Loucy (cell line): ENCODE measurements around the gene AIRE.

Source experiments
- H2AFZ ChIP-seq: fragments of 200-600 bp; sonication (generic); 2 replicates; pipeline ENCODE4 v1.6.0; 2016; ENCODE audit warnings: antibody characterized with exemption, mild to moderate bottlenecking, low read length, moderate library complexity
- H3F3A ChIP-seq: fragments of 200-600 bp; 2 replicates; pipeline ENCODE4 v1.6.0; 2016; ENCODE audit warnings: antibody characterized with exemption, low read depth, mild to moderate bottlenecking
- H3K27me3 ChIP-seq: fragments of 200-600 bp; sonication (generic); 2 replicates; pipeline ENCODE4 v1.6.1; 2014; ENCODE audit warnings: low read length, mild to moderate bottlenecking; ENCODE audit not compliant: insufficient read depth, poor library complexity, severe bottlenecking
- H3K36me3 ChIP-seq: fragments of 200-600 bp; sonication (generic); 2 replicates; pipeline ENCODE4 v1.6.1; 2016; ENCODE audit warnings: low read length; ENCODE audit not compliant: insufficient read depth
- H3K4me1 ChIP-seq: fragments of 200-600 bp; sonication (generic); 2 replicates; pipeline ENCODE4 v1.5.1; 2014; ENCODE audit warnings: low read length, mild to moderate bottlenecking; ENCODE audit not compliant: insufficient read depth, poor library complexity, severe bottlenecking
- H3K4me2 ChIP-seq: fragments of 200-600 bp; sonication (generic); 2 replicates; pipeline ENCODE4 v1.6.0; 2014; ENCODE audit warnings: antibody characterized with exemption, low read length, low read depth, mild to moderate bottlenecking; ENCODE audit not compliant: poor library complexity, severe bottlenecking
- H3K4me3 ChIP-seq: fragments of 200-600 bp; sonication (generic); 2 replicates; pipeline ENCODE4 v1.5.1; 2014; ENCODE audit warnings: low read length, mild to moderate bottlenecking, mixed read lengths; ENCODE audit not compliant: poor library complexity, severe bottlenecking
- H3K79me2 ChIP-seq: fragments of 200-600 bp; sonication (generic); 2 replicates; pipeline ENCODE4 v1.6.1; 2014; ENCODE audit warnings: low read length; ENCODE audit not compliant: insufficient read depth
- H3K9ac ChIP-seq: fragments of 200-600 bp; sonication (generic); 2 replicates; pipeline ENCODE4 v1.6.0; 2014; ENCODE audit warnings: mild to moderate bottlenecking, low read depth, low read length, moderate library complexity; ENCODE audit not compliant: poor library complexity, severe bottlenecking
- H3K9me2 ChIP-seq: fragments of 200-600 bp; sonication (generic); replicated peaks from 2 replicates; pipeline ENCODE4 v1.6.1; 2016; ENCODE audit warnings: low read depth, low read length, mixed read lengths
- H3K9me3 ChIP-seq: fragments of 200-600 bp; sonication (generic); 2 replicates; pipeline ENCODE4 v1.6.1; 2014; ENCODE audit warnings: mild to moderate bottlenecking, antibody characterized with exemption, low read length, low read depth; ENCODE audit not compliant: insufficient read depth
- H4K20me1 ChIP-seq: fragments of 200-600 bp; sonication (generic); 2 replicates; pipeline ENCODE4 v1.6.0; 2014; ENCODE audit warnings: antibody characterized with exemption, low read length, mild to moderate bottlenecking; ENCODE audit not compliant: insufficient read depth, poor library complexity, severe bottlenecking
- EZH2phosphoT487 ChIP-seq: fragments of 200-600 bp; IDR thresholded peaks from 2 replicates; pipeline ENCODE4 v1.6.1; 2018; ENCODE audit warnings: antibody characterized with exemption, mild to moderate bottlenecking, moderate library complexity, borderline replicate concordance
- TF ChIP-seq, protein P1 (sequence below): fragments of 200-600 bp; sonication (generic); conservative IDR thresholded peaks from 2 replicates; pipeline ENCODE4 v1.5.1; 2014; ENCODE audit warnings: mild to moderate bottlenecking, antibody characterized with exemption, low read length

AIRE gene

DNA sequence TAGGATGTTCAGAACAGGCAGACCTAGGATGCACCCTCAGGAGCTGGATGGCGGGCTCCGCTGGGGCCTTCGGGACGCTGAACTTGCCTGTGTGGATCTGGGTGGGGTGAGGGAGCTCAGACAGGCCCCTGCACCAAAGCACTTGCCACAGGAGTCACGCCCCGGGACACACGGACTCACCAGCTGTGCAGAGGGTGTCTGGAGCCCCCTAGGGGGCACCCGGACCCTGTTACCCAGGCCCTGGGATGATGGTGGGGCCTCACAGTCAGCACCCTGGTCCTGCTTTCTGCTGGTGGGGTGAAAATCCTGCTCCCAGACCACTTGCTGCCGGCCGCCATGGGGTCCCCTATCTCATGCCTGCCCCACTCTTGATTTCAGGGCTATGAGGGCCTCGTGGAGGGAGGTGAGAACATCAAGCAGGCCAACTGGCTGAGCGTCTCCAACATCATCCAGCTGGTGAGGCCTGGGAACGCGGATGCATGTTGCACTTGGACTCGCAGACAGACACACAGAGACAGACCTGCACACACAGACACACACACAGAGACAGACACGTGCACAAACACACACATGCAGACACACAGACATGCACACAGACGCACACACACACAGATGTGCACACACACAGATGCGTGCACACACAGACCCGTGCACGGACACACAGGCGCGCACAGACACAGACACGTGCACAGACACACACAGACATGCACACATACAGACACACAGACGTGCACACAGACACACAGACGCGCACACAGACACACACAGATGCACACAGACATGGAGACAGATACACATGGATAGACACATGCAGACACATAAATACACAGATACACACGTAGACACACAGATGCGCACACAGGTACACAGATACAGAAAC, 25.2 kb downstream of the AIRE start:
- Histone ChIP-seq H2AFZ (no peak overlapping the region), H3K36me3 (peaks cover 64% of the 10 kb centered on the region; the same call in 1 of the 2 replicates)

DNA sequence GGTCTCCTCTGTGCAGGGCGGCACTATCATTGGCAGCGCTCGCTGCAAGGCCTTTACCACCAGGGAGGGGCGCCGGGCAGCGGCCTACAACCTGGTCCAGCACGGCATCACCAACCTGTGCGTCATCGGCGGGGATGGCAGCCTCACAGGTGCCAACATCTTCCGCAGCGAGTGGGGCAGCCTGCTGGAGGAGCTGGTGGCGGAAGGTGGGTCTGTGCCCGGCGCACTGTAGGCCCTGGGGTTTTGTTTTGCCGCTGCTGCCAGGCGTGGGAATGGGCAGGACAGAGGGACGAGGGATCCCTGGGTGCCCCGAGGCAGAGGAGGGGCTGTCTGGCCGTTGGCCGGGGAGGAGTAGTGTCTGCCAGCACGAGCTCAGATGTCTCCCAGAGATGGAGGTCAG, 26.4 kb downstream of the AIRE start:
- no peak overlapping the region for H2AFZ ChIP-seq
- no peaks in the 10 kb centered on the region for H3K9me3 ChIP-seq
- H3K36me3 ChIP-seq: peaks cover 73% of the 10 kb centered on the region; the same call in 1 of the 2 replicates

More for the DNA sequence above, 25.2 kb downstream of the AIRE start:
- no peak overlapping the region for H3K9ac ChIP-seq
- no peak overlapping the region for H3K4me2 ChIP-seq
- H3K4me3 ChIP-seq: no peak overlapping the region
- no peaks in the 10 kb centered on the region for H3K27me3 ChIP-seq
- TF ChIP-seq EZH2phosphoT487: no peak
- TF ChIP-seq, protein P1, sequence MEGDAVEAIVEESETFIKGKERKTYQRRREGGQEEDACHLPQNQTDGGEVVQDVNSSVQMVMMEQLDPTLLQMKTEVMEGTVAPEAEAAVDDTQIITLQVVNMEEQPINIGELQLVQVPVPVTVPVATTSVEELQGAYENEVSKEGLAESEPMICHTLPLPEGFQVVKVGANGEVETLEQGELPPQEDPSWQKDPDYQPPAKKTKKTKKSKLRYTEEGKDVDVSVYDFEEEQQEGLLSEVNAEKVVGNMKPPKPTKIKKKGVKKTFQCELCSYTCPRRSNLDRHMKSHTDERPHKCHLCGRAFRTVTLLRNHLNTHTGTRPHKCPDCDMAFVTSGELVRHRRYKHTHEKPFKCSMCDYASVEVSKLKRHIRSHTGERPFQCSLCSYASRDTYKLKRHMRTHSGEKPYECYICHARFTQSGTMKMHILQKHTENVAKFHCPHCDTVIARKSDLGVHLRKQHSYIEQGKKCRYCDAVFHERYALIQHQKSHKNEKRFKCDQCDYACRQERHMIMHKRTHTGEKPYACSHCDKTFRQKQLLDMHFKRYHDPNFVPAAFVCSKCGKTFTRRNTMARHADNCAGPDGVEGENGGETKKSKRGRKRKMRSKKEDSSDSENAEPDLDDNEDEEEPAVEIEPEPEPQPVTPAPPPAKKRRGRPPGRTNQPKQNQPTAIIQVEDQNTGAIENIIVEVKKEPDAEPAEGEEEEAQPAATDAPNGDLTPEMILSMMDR: no peak
- H3K9me2 ChIP-seq: no peaks in the 10 kb centered on the region
- no peaks in the 10 kb centered on the region for H3K9me3 ChIP-seq
- no peaks in the 10 kb centered on the region for H3F3A ChIP-seq
- H3K79me2 ChIP-seq: peaks cover 9% of the 10 kb centered on the region; the same call in 1 of the 2 replicates
- H4K20me1 ChIP-seq: peaks cover 10% of the 10 kb centered on the region
- H3K4me1 ChIP-seq: no peaks in the 10 kb centered on the region

DNA sequence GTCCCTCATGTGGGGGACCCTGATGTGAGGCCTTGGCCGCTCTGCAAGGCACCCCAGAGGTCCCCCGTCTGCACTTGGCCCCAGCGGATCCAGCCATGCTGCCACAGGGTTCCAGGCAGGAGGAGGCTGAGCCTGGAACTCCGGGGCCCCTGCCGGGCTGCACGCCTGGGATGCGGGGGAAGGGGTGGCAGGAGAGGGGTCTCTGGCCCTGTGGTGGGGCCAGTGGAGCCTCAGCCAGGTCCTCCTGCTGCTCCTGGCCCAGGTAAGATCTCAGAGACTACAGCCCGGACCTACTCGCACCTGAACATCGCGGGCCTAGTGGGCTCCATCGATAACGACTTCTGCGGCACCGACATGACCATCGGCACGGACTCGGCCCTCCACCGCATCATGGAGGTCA, 27.0 kb downstream of the AIRE start:
- no peak overlapping the region for H3K4me2 ChIP-seq
- TF ChIP-seq EZH2phosphoT487: no peak
- peaks cover 4% of the 10 kb centered on the region for H4K20me1 ChIP-seq
- no peaks in the 10 kb centered on the region for H3F3A ChIP-seq
- no peaks in the 10 kb centered on the region for H3K9me2 ChIP-seq
- H3K4me1 ChIP-seq: no peaks in the 10 kb centered on the region
- no peak overlapping the region for H3K9ac ChIP-seq
- no peak overlapping the region for H2AFZ ChIP-seq
- H3K79me2 ChIP-seq: no peaks in the 10 kb centered on the region; the same call in 1 of the 2 replicates
- H3K9me3 ChIP-seq: no peaks in the 10 kb centered on the region
- H3K27me3 ChIP-seq: no peaks in the 10 kb centered on the region
- peaks cover 72% of the 10 kb centered on the region; the same call in 1 of the 2 replicates for H3K36me3 ChIP-seq
- H3K4me3 ChIP-seq: no peak overlapping the region

More for the DNA sequence above, 26.4 kb downstream of the AIRE start:
- Histone ChIP-seq H3K9ac (no peak overlapping the region), H3K27me3 (no peaks in the 10 kb centered on the region), H3F3A (no peaks in the 10 kb centered on the region), H3K4me1 (no peaks in the 10 kb centered on the region), H4K20me1 (peaks cover 4% of the 10 kb centered on the region), H3K4me2 (no peak overlapping the region), H3K9me2 (no peaks in the 10 kb centered on the region), H3K4me3 (no peak overlapping the region), H3K79me2 (no peaks in the 10 kb centered on the region; the same call in 1 of the 2 replicates)
- no peak for TF ChIP-seq EZH2phosphoT487
- TF ChIP-seq, protein P1: no peak
